Suprapubic skin (tissue), 4 donors: ENCODE measurements around the gene ANTXR2. TPM values are rescaled to one million over a fixed set of nuclear protein-coding genes. Genes with fewer than 3 reads are reported as not detected.

Experiments
- DNase-seq, 2 donors: peaks; one replicate each; pipeline ENCODE4 v3.0.0-alpha.2; 2019; ENCODE audit warnings: low spot score in 2 of 2
- H3K27ac ChIP-seq: fragments of 200-600 bp; sonication (generic); one replicate; pipeline ENCODE4 v1.5.1; 2019
- H3K27me3 ChIP-seq: fragments of 200-600 bp; sonication (generic); one replicate; pipeline ENCODE4 v1.5.1; 2019
- H3K36me3 ChIP-seq: fragments of 200-600 bp; sonication (generic); one replicate; pipeline ENCODE4 v1.5.1; 2019
- H3K4me1 ChIP-seq: fragments of 200-600 bp; sonication (generic); one replicate; pipeline ENCODE4 v1.5.1; 2019
- H3K4me3 ChIP-seq: fragments of 200-600 bp; sonication (generic); one replicate; pipeline ENCODE4 v1.5.1; 2019; ENCODE audit warnings: mild to moderate bottlenecking
- H3K9me3 ChIP-seq: fragments of 200-600 bp; sonication (generic); one replicate; pipeline ENCODE4 v1.5.1; 2019
- EP300 ChIP-seq: sonication (generic); formaldehyde crosslinking; IDR thresholded peaks from one replicate; pipeline ENCODE4 v1.6.1; 2017; ENCODE audit warnings: antibody characterized with exemption
- POLR2A ChIP-seq, 2 donors: fragments of 450-650 bp; IDR thresholded peaks; one replicate each; pipeline ENCODE4 v1.6.1; 2017; ENCODE audit warnings: antibody characterized with exemption in 2 of 2, mild to moderate bottlenecking in 2 of 2, moderate library complexity in 2 of 2
- POLR2AphosphoS5 ChIP-seq, 3 donors: sonication (generic); formaldehyde crosslinking; IDR thresholded peaks; one replicate each; pipeline ENCODE4 v1.6.1; 2017; ENCODE audit warnings: antibody characterized with exemption in 3 of 3
- WGBS: methylation state at CpG from one replicate; pipeline ENCODE4 v1.1.5; 2018; 5-methylcytosine and 5-hydroxymethylcytosine counted together
- total RNA-seq, 4 donors: library from RNA; depleted of rRNA; stranded (reverse); fragments of >200 nt; gene quantifications; one replicate each; pipeline ENCODE4 v1.1.0, GENCODE V29; 2016
- TF ChIP-seq, protein P1 (sequence below), 2 donors: fragments of 200-600 bp in 1 of 2; fragments of 450-650 bp in 1 of 2; sonication (generic) in 1 of 2; IDR thresholded peaks; one replicate each; pipeline ENCODE4 v1.5.1; 2016 to 2019; ENCODE audit warnings: antibody characterized with exemption in 2 of 2, mild to moderate bottlenecking in 1 of 2, moderate library complexity in 1 of 2

ANTXR2 gene
- total RNA-seq, 4 donors from 2014 or later: 9.8 to 22.2 (median 12.8) TPM

GRCh38 chr4:80074069-80074468 is 1.0 kb upstream of the ANTXR2 start:
- no peak for DNase-seq
- H3K9me3 ChIP-seq: no peaks in the 10 kb centered on the region
- peaks cover 23% of the 10 kb centered on the region for H3K4me1 ChIP-seq
- H3K36me3 ChIP-seq: no peaks in the 10 kb centered on the region
- no peak overlapping the region for H3K27ac ChIP-seq
- H3K4me3 ChIP-seq: no peak overlapping the region
- H3K27me3 ChIP-seq: no peaks in the 10 kb centered on the region
- TF ChIP-seq POLR2A (IDR thresholded peaks at IDR 0.05): no peak
- no peak for TF ChIP-seq EP300
- TF ChIP-seq, protein P1, sequence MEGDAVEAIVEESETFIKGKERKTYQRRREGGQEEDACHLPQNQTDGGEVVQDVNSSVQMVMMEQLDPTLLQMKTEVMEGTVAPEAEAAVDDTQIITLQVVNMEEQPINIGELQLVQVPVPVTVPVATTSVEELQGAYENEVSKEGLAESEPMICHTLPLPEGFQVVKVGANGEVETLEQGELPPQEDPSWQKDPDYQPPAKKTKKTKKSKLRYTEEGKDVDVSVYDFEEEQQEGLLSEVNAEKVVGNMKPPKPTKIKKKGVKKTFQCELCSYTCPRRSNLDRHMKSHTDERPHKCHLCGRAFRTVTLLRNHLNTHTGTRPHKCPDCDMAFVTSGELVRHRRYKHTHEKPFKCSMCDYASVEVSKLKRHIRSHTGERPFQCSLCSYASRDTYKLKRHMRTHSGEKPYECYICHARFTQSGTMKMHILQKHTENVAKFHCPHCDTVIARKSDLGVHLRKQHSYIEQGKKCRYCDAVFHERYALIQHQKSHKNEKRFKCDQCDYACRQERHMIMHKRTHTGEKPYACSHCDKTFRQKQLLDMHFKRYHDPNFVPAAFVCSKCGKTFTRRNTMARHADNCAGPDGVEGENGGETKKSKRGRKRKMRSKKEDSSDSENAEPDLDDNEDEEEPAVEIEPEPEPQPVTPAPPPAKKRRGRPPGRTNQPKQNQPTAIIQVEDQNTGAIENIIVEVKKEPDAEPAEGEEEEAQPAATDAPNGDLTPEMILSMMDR (IDR thresholded peaks at IDR 0.05): no peak
- TF ChIP-seq POLR2AphosphoS5 (IDR thresholded peaks at IDR 0.05): no peak

DNA sequence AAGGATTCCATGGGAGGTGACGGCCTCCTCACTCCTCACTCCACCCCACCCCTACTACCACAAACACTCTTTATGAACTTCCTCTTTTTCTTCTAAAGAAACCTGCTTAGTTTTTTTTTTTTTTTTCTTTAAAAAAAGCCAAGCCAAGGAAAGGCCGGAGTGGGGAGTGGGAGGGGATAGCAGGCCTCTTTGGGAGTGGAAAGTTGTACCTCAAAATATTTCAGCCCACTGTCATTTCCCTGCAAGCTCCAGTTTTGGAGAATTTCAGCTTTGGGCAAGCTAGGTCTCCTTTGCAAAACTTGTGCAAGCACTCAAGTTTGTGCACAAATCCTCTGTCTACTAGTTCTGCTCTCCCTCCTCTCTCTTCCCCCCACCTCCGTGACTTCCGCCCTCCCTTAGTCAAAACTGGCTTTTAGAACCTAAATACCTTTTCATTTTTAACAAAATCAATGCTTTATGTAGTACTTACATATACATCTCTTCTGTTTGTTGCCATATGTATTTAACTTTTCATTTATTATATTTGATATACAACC is 512 bp upstream of the ANTXR2 start:
- TF ChIP-seq, protein P1 (IDR thresholded peaks at IDR 0.05): no peak
- TF ChIP-seq EP300 (no peak), POLR2A (IDR thresholded peaks at IDR 0.05) (no peak)
- peak overlapping the region; percentile 69 for H3K4me3 ChIP-seq
- no peaks in the 10 kb centered on the region for H3K9me3 ChIP-seq
- H3K27ac ChIP-seq: peak overlapping the region; percentile 88
- WGBS: 41% methylated on average over 4 of the region's 4 CpGs
- DNase-seq: no peak
- H3K27me3 ChIP-seq: no peaks in the 10 kb centered on the region
- H3K36me3 ChIP-seq: no peaks in the 10 kb centered on the region
- peaks cover 23% of the 10 kb centered on the region for H3K4me1 ChIP-seq

DNA sequence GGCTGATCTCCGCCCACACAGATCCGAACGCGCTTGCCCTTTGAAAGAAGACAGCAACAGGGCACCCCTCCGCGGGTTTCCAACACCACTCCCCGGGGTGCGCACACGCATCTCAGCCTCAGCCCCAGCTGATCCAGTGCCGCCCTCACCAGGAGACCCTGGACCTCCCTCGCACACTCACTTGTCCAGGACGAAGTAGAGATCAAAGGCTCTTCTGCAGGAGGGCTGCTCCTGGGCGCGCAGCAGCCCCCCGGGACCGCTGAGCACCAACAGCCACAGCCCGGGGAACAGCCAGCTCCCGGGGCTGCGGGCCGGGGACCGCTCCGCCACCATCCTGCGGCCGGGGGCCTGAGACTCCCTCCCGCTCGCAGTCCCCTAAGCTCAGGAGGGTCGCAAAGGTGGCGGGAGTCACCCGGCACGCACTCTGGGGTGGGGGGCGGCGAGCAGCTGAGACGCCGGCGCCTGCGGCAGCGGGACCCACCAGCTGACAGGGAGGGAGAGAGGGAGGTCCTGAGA is 743 bp downstream of the ANTXR2 start:
- H3K27me3 ChIP-seq: no peaks in the 10 kb centered on the region
- WGBS: 0% methylated on average over 6 of the region's 37 CpGs
- H3K4me1 ChIP-seq: peaks cover 23% of the 10 kb centered on the region

DNA sequence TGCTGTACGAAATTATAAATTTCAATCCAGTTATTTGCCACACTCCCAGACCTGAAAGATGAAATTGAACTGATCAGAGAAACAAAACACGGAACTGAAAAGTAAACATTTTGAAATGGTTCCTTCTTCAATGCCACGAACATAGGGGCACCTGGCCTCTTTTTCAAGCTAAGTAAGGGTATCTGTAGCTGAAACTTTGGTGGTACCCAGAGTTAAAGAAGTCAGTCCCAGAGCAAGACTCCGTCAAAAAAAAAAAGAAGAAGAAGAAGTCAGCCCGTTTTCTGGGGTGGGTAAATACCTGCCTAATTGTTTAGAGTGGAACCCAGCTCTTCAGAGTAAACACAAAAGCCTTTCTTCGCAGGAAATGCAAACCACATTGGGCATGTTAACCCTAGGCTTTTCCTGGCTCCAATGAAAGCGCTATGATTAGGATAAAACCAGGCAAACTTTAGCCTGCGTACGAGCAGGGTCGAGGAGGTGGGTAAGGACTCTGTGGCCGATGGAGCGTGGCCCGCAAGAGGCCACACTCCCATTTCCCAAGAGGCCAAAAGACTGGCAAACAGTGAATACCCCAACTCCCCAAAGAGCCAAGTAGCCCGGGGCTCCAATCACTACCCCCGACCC is 1.3 kb downstream of the ANTXR2 start:
- H3K36me3 ChIP-seq: peaks cover 10% of the 10 kb centered on the region
- H3K4me1 ChIP-seq: peaks cover 23% of the 10 kb centered on the region
- no peaks in the 10 kb centered on the region for H3K27me3 ChIP-seq
- WGBS: 13% methylated on average over 15 of the region's 15 CpGs
- H3K27ac ChIP-seq: peak overlapping the region; percentile 88
- peak overlapping the region; percentile 69 for H3K4me3 ChIP-seq
- no peak for TF ChIP-seq EP300
- TF ChIP-seq, protein P1 (IDR thresholded peaks at IDR 0.05): no peak
- TF ChIP-seq POLR2AphosphoS5 (IDR thresholded peaks at IDR 0.05): no peak
- no peak for TF ChIP-seq POLR2A (IDR thresholded peaks at IDR 0.05)
- no peak for DNase-seq
- H3K9me3 ChIP-seq: no peaks in the 10 kb centered on the region

More for the DNA sequence above, 743 bp downstream of the ANTXR2 start:
- H3K36me3 ChIP-seq: peaks cover 4% of the 10 kb centered on the region
- H3K9me3 ChIP-seq: no peaks in the 10 kb centered on the region
- peak overlapping the region; percentile 88 for H3K27ac ChIP-seq
- DNase-seq: peak; percentile 80 to 81
- peak overlapping the region; percentile 69 for H3K4me3 ChIP-seq
- TF ChIP-seq POLR2AphosphoS5 (IDR thresholded peaks at IDR 0.05) (no peak), EP300 (no peak)

GRCh38 chr4:80070880-80071603 is 2.0 kb downstream of the ANTXR2 start:
- no peaks in the 10 kb centered on the region for H3K27me3 ChIP-seq
- peaks cover 12% of the 10 kb centered on the region for H3K36me3 ChIP-seq
- peak overlapping the region; percentile 88 for H3K27ac ChIP-seq
- no peak for DNase-seq
- peak overlapping the region; percentile 69 for H3K4me3 ChIP-seq
- WGBS: 40% methylated on average over 6 of the region's 6 CpGs
- H3K4me1 ChIP-seq: peaks cover 23% of the 10 kb centered on the region
- H3K9me3 ChIP-seq: no peaks in the 10 kb centered on the region
- no peak for TF ChIP-seq POLR2AphosphoS5 (IDR thresholded peaks at IDR 0.05)
- no peak for TF ChIP-seq EP300
- TF ChIP-seq, protein P1 (IDR thresholded peaks at IDR 0.05): no peak
- no peak for TF ChIP-seq POLR2A (IDR thresholded peaks at IDR 0.05)
